NK-92 treated with Interleukin-12 subunit alpha and Interleukin-12 subunit beta, amount 100 ng/mL, for 24 hours (cell line): ENCODE results near the gene PAPPA2.

Source experiments
- DNase-seq: peaks from one replicate; lab custom pipeline; 2025; lab: John Stamatoyannopoulos, UW

PAPPA2 gene

DNA sequence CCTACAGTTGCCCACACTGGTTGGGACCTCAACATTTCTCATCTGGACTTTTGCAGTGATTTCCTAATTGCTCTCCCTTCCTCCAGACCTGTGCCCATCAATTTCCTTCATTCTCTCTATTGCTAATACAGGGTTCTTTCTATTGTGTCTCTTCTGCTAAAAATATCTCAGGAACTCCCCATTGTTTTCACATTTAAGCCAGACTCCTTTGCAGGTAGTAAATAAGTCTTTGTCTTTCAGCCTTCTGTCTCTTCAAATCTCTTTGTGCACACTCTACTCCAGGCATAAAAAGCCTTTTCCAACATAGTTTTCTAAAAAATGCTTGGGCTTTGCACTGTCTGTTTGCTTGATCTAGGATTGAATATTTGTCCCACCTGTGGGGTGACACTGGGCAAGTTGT is 340.6 kb downstream of the PAPPA2 start:
- DNase-seq = no peak

DNA sequence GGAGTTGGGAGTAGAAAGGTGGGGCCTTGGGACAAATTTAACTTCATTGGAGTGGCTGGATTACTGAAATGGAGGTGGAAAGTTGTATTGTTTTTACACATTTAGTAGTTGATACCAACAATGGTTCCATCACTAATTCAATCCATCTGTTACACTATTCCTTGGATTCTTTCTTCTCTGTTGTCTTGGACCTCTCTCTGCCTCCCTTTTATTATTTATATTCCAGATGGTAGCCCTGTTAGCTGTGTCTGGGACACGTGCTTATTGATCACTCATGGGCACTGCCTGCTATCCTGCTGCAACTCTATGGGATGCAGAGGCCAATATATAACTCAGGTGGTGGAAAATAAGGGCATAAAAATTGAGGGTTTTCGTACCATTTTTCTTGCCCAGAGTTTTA is 346.3 kb downstream of the PAPPA2 start:
- DNase-seq = no peak

DNA sequence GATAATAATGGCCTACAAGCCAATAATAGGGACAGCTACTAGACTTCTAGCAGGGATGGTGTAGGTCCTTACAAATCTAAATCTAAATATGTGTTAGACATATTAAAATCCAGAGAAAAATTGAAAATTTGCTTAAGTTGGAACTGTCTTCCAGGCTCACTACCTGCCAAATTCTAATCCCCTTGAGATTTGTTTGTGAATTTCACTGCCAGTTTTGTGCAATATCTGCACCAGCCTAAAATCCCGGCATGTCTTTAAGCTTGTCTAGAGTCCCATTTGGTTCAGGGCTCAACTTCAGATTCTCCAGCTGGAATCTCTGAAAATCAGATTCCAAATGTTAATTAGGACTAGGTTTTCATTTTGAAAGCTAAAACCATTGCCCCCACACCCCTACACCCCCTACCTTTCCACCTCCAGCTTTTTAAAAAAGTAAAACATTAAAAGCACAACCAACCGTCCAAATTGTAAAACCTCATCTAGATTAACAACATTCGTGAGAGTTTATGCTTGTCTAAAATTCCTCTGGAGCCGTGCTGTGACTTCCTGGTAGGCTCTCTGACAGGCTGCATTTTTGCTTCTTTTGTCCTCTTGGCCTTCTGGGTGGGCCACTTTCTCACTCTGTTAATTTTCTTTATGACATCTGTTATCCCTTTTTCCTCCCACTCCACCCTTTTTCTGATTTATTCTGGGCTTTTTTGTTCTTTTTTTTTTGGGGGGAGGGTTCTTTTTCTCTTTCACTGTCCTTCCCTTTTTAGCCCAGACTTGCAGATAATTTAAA is 348.7 kb downstream of the PAPPA2 start:
- DNase-seq = no peak

- DNase-seq = no peak
Measured at GRCh38 chr1:176815621-176816020, 352.6 kb downstream of the PAPPA2 start.

DNA sequence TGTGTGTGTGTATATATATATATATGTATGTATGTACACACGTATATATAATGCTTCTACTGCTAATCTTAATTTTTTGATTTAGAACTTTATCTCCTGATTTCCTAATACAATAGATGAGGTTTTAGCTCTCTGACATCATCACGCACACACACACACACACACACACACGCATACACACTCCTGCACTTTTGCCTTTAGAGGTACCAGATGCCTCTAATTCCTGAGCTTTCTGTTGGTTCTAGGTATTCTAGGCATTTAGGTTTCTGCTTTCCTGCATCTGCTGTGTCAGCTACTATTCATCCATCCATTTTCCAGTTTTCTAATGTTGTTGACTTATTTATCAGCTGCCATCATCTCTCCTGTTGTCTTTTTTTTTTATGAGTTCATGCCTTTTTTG is 353.3 kb downstream of the PAPPA2 start:
- DNase-seq = no peak

DNA sequence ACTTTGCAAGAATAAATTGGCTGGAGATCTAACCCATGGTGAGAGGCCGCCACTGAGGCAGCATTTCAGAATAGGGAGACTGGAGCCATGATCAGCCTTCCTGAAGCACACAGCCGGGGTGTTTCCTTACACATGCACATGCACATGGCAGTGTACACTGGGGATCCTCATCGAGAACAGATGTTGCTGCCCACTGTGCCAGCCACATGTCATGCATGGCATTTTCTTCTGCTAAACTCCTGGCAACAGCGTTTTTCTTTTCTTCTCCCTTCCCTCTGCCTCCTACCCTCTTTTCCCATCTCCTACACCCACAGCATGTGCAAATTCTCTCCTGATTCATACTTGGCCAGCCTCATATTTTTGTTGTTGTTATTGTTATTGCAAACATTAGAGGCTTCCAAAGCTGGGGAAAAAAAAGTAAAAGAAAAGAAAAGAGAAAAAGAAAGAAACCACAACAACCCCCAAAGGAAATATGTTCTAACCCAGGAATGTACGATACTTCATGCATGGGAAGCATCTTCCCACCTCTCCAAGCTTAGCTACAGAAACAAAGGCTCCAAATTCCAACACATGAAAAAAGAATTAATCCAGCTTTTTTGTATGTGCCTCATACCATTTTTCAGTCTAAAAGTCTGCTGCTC is 357.5 kb downstream of the PAPPA2 start:
- no peak for DNase-seq

DNA sequence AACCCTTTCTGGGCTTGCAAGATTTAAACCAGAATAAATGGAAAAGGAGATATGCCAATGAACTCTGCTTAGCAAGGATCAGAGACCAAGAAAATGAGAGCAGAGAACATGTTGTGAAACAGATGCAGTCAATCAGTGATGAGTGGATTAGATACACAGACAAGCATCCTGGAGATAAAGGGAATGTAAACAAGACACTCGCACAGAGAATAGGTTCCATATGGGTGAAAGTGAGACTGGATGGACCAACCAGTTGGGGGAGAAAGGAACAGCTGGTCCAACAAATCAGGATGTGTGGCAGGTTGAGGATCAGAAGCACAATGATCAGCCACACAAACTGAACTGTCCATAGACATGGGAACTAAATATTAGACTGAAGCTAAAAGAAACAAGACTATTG is 363.3 kb downstream of the PAPPA2 start:
- no peak for DNase-seq

DNA sequence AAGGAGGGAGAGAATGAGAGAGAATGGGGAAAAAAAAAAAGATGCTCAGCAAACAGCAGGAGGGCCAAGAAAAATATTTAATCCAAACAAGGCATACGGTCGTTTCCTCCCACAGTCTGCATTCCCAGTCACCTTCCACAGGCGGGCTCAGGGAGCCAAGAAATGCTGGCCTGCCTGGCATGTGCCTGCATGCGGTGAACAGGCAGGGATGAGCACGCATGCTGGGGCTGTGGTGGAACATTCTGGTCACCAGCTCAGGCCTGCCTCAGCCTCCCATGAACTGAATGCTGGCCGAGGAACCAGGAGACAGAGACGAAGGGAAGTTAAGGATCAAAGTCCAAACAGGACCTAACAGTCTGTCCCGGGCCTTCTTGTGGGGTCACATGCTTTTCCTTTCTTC is 366.3 kb downstream of the PAPPA2 start:
- DNase-seq = no peak

DNA sequence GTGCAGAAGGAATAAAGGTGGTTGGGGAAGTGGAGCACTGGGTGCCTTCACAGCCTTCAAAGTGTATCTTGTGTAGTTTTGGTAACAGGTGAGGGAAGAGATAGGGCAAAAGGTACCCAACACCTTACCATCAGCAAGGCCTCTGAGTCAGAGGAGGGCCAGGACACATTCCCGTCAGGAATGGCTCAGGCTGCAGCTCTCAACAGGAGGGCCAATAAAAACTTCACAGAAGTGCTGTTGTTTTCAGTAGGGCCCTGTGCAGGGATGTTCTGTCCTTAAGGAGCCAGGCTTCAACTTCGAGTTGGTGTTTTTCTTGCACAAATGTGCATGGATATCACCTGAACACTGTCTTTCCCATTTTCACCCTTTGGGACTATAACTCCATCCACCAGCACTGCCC is 368.2 kb downstream of the PAPPA2 start:
- DNase-seq = no peak

DNA sequence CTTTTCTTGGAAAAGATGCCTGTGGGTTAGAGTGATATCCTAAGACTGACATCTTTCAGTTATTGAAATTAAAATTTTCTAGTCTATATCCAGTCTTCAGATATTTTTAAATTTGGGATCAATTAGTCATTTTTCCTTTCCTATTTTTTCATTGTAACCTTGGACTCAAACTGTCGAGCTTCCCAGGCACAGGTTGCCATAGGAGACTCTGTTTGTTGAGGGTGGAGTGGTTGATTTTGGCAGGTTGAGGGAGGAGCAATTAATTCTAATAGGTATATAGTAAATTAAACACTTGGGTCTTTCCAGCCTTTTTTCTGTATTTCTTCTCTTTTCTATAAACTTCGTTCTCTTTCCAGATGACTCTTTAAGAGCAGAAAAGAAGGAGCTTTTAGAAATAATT is 374.7 kb downstream of the PAPPA2 start:
- no peak for DNase-seq

- DNase-seq = no peak
Measured at GRCh38 chr1:176838276-176838995, 375.5 kb downstream of the PAPPA2 start.

DNA sequence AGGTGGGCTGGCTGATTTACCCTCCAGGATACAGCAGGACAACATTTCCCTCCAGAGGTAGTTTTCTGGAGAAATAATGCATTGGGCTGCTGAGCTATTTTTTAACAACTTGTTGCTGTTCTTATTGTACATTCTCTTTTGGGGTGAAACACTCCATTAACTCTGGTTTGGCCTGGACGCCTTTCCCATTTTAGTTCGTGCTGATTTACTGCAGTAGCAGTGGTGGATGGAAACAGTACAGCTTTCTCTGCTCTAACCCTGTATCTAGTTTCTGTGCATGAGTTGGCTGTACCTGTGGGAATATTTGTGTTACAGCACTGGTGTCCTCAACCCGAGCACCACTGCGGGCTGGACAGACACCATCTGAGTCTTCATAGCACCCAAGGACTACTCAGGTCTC is 376.2 kb downstream of the PAPPA2 start:
- DNase-seq = no peak

DNA sequence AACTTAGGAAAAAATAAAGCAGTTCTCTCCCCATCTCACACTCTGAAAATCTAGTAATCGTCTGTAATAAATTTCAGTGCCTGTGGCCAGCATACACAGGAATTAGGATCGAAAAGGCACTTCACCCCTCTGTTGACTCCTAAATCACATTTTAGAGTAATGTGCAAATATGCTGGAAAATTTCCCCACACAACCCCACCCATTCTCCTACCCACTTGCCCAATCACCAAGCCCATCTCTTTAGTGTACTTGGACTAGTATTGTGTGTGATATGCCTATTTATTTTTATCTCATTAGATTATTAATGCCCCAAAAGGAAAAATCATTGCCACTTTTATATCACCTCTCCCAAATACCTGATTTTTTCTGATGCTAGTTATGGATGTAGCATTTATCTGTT is 378.3 kb downstream of the PAPPA2 start:
- DNase-seq = no peak

GRCh38 chr1:176843352-176844297 is 380.6 kb downstream of the PAPPA2 start:
- DNase-seq = no peak

DNA sequence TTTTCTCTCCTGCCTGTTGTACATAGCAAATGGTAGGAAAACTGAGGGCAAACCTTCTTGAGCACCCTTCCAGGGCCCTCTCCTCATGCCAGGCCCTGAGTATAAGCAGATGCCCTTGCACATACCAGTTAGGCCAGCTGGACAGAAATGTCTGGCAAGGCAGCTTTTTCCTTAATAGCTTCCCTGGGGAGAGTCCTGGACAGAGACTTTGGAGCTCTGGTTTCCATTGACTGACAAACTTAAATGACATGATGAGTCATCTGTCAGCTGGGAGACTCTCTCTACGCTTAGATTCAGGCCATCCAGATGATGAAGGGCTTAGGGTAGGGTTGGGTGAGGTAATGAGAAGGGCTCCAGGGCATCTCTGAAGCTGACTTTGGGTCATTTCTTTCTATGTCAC is 384.1 kb downstream of the PAPPA2 start:
- DNase-seq = no peak

DNA sequence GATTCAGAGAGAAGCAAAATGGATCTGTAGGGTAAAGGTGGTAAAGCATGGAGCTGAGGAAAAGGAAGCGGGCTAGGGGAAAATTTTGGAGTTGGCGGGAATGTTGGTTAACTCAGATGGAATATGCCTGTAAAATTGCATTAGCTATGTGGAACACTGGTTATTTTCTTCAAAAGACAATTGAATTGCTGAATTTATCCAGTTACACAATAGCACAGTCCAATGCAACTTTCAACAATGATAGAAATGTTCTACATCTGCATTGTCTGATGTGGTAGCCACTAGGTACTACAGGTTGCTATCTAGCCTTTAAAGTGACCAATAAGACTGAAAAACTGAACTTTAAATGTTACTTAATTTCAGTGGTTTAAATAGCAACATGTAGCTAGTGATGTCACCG is 386.3 kb downstream of the PAPPA2 start:
- no peak for DNase-seq

- DNase-seq = no peak
Measured at GRCh38 chr1:176850871-176851270, 387.9 kb downstream of the PAPPA2 start.

GRCh38 chr1:176852124-176852523 is 389.1 kb downstream of the PAPPA2 start:
- no peak for DNase-seq

- DNase-seq = no peak
Measured at GRCh38 chr1:176853503-176853902, 390.5 kb downstream of the PAPPA2 start.

DNA sequence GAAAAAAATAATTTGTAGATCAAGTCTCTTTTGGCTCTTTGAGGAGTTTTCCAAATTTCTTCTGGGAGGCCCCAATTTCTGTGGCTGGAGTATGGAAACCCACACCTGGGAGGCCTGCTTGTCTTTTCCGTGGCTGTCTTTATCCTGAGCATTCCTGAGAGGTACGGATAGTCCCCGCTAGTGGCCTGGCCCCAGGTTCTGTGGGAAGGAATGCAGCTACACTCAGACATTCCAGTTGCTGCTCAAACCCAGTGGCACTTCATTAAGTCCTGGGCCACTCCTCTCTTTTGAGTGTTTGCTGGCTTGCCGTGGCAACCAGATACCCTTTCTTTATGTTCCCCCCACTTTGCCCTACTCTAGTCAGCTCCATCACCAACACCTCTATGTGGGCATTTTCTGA is 391.1 kb downstream of the PAPPA2 start:
- DNase-seq = no peak

- no peak for DNase-seq
Measured at GRCh38 chr1:176854758-176855745, 392.1 kb downstream of the PAPPA2 start.
